GM21447 (cell line): ENCODE results near the gene PCLO.
"Not testable (repeated sequence)": the region's sequence is repeated elsewhere in the genome, so short reads cannot be mapped to it uniquely, and the experiment has no call there.

Experiments used
- ATAC-seq: cut with Tn5 transposase; IDR thresholded peaks from one replicate; pipeline ENCODE4 v1.9.1; 2021; ENCODE audit not compliant: unreplicated experiment

PCLO gene

DNA sequence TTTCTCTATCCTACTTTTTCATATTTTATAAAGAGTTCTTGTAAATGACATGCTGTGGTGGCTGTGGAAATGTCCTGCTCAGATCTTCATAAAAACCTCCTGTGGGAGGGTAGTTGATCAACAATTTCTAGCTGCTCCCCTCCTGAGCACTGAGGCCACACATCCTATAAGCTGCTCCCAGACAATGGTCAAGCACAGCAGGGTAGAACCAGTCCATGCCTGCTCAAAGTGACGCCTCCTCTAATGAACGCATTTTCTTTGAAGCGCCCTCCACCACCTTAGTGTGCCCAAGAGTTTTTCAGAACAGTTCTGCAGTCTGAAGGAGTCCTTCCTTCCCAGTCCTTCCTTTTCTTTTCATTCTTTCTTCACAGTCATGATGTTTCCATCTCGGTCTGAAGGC, 420.5 kb downstream of the PCLO start:
- ATAC-seq: no peak

DNA sequence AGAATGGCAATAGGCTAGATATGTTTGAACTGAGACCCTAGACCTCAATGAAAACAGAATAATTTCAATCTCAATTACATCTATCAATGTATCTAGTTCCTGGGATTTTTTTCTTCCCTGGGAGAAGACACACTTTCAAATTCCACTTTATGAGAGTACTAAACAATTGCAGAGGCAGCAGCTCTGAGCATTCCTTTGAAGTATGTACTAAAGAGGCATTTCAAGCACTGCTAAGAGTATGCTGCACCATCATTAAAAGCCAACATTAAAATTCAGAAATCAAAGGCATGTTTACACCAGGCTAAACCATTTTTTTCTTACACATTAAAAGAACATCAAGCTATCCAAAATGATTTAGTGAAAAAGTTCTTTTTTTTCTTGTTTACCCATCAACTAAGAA, 421.2 kb downstream of the PCLO start:
- no peak for ATAC-seq

DNA sequence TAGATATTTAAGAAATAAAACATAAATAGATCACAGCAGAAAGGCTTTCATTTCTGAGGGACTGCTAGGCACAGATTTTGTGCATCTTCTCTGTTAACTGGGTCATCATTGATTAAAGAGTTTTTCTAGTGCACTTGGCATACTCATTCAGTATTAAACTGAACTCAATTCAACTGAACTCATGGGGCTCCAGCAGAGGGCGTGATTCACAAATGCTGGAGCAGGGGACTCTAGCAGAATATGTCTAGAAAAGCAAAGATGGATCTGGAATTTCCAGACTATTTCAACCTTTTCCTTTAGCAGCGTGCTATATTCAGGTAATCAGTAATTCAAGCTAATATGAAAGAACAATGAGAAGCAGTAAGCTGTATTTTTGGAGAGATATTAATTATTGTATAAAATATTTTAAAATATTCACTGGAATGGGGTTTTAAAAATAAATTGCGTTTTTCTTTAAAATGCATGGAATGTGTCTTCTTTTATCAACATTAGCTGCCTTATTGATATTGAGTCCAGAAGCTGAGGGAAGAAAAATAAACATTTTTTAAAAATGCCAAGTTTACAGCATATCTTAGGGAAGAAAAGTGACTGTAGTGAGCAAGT, 422.3 kb downstream of the PCLO start:
- ATAC-seq: no peak

- no peak for ATAC-seq
These were observed 426.1 kb downstream of the PCLO start for GRCh38 chr7:82736633-82737032.

- no peak for ATAC-seq
These were observed 430.0 kb downstream of the PCLO start for GRCh38 chr7:82732677-82733076.

DNA sequence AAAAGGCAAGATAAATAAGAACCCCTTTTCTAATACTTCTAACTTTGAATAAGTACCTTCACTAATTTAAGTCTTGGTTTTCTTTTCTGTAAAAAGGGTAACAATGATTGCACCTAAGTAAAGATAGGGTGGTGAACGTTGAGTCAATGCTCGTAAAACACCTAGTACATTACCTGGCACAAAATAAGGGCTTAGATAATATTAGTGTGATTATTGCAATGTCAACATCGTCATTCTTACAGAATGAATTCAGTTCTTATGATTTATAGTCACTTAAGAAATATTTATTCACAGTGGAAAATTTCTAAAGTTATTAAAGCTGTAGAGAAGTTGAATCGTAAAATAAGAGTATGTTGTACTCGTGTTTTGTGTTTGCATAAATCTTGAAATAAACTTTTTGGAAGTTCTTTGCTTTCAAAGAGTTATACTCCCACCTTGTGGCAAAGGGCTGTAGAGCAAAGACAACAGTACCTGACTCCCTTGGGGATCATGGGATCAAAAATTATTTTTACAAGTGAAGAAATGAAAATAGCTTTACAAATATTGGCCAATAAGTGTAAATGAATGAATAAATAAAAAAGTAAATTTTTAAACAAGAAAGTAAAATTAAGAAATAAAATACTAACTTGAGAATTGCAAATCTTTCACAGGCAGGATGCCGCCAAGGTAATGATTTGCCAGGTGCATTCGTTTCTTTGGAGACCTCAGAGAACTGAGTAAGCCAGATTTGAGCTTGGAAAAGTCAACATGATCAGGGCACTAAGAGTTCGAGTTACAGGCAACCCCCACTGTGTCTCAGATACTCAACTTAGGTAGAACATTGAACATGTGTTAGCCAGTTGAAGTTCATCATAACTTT, 433.3 kb downstream of the PCLO start:
- no peak for ATAC-seq

GRCh38 chr7:82726038-82726800, 436.5 kb downstream of the PCLO start:
- ATAC-seq: no peak

DNA sequence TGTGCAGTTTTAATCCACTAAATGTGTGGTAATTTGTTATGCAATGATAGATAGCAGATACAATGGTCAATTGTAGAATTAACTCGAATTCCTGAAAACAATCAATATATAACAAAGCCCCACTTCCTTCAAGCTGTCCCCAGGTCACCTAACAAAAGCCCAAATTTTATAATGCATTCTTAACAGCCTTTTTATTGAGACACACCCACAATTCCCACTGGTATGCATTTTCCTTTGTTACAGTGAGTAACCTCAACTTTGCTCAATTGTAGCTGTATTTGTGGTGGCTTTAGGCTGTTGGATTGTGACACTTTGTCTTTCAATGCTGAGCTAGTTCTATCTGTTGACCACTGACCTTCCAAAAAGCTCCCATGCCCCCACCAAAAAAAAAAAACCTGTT, 439.3 kb downstream of the PCLO start:
- ATAC-seq: no peak

- ATAC-seq: no peak
These were observed 439.7 kb downstream of the PCLO start for GRCh38 chr7:82722946-82723345.

GRCh38 chr7:82715344-82715743, 447.3 kb downstream of the PCLO start:
- ATAC-seq: no peak

GRCh38 chr7:82714883-82715282, 447.8 kb downstream of the PCLO start:
- ATAC-seq: no peak

DNA sequence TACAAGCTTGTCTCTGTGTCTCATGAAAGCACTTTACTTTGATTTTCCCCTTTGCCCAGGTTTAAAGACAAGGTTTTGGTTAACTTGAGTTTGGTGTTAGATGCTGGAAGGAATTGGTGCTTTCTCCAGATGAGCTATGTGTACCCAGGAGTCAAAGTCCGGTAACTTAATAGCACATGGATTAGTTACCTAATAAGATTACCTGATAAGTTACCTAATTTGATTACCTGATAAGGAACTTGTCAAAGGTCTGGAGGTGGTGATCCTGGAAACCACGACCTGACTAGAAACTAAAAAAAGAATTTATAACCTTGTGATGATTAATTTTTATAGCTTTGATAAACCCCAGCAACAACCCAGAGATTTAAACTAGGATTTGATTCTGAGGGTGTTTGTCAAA, 449.2 kb downstream of the PCLO start:
- no peak for ATAC-seq

DNA sequence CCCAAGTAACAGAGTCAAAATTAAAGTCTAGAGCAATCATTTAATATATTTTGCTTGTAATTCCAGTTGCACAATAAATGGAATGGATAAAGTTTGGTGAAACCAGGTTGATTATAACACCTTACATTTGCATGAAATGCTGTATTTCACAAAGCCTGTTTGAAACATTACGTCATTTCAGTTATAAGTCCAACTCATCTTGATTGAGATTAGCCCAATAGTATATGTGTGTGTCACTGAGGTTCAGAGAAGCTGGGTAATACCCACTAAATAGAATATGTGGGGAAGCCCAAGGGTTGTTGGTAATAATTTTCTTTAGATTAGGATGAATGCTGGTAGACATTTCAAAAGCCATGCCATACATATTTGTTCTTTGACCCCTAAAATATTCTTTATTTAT, 456.3 kb downstream of the PCLO start:
- ATAC-seq: not testable (repeated sequence)

- no peak for ATAC-seq
These were observed 457.0 kb downstream of the PCLO start for GRCh38 chr7:82705517-82706260.

DNA sequence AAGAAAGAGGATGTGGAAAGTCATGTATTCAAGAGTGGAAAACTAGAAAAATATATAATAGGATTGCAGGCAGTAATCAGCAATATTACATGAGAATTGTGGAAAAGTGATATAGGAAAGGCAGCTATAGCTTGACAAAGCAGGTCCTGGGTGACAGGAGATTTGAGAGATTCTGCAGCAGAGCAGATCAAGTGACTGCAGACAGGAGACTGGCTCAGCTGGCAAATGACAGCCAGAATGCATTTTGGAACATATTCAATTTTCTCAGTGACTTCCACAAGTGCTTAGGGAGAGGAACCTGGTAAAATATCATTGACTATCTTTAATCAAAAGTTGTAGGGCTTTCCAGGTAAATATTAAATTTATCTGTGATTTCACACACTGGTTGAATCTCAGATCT, 458.6 kb downstream of the PCLO start:
- ATAC-seq: no peak
